HFF-Myc (cell line): ENCODE data around the gene NUP93.

ENCODE experiments used
- DNase-seq: peaks from one replicate; pipeline ENCODE4 v3.0.0-alpha.2; 2011; ENCODE audit warnings: low read depth; ENCODE audit errors: extremely low read depth
- H3K4me3 ChIP-seq: replicated peaks from 2 replicates; pipeline ENCODE4 v1.5.1; 2011; ENCODE audit warnings: low read depth, mild to moderate bottlenecking, control low read depth, low read length
- TF ChIP-seq, protein P1 (sequence below): IDR thresholded peaks from 2 replicates; pipeline ENCODE4 v1.5.1; 2012; ENCODE audit warnings: mild to moderate bottlenecking, low read depth, low read length, control low read depth; ENCODE audit errors: missing control alignments

Gene NUP93

DNA sequence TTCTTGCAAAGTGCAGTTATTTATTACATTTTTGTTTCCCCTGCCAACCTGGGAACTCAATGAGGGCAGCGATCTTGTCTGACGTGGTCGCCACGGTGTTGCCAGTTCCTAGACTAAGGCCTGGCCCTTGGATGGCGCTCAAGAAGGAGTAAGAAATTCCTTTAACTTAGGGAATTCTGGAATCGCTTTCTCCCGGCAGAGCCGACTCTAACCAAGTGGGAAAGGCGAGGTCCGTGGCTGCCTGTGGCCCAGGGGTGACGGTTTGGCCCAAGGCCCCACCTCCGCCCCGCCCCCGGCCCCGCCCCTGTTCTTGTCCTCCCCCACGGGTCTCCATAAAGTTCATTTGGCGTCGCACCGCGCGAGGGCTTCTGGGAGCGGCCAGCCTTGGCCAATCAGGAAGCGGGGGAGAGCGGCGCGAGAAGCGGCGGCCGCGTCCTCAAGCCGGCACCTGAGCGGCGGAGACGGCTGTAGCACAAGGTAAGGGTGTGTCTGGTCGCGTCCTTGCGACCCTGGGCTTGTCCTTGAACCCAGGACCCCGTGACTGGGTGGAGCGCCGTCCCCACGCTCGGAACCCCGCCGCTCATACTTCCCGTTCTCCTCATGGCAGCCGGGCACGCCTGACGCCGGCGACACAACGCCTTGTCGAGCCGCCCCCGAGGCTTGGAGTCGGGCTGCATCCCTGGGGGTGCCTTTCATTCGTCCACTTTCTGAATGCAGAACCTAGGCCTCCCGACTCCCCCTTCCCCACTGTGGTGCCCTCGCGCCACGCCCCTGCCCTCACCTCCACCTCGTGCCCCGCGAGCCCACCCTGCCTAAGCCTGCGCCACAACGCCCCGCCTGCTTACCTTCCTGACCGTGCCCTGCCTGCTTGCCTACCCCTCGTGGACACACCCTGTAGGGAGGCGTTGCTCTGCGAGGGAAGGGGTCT is at the start of gene NUP93:
NUP93 (plus strand) TSS at position 395 of the 928 bp plus-strand sequence. CDS start 18,119 bp downstream, outside the sequence.
- peak; percentile 65 for DNase-seq
- peak within 1 kb of the TSS; percentile 99 for H3K4me3 ChIP-seq
- TF ChIP-seq, protein P1, sequence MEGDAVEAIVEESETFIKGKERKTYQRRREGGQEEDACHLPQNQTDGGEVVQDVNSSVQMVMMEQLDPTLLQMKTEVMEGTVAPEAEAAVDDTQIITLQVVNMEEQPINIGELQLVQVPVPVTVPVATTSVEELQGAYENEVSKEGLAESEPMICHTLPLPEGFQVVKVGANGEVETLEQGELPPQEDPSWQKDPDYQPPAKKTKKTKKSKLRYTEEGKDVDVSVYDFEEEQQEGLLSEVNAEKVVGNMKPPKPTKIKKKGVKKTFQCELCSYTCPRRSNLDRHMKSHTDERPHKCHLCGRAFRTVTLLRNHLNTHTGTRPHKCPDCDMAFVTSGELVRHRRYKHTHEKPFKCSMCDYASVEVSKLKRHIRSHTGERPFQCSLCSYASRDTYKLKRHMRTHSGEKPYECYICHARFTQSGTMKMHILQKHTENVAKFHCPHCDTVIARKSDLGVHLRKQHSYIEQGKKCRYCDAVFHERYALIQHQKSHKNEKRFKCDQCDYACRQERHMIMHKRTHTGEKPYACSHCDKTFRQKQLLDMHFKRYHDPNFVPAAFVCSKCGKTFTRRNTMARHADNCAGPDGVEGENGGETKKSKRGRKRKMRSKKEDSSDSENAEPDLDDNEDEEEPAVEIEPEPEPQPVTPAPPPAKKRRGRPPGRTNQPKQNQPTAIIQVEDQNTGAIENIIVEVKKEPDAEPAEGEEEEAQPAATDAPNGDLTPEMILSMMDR, result no peak

DNA sequence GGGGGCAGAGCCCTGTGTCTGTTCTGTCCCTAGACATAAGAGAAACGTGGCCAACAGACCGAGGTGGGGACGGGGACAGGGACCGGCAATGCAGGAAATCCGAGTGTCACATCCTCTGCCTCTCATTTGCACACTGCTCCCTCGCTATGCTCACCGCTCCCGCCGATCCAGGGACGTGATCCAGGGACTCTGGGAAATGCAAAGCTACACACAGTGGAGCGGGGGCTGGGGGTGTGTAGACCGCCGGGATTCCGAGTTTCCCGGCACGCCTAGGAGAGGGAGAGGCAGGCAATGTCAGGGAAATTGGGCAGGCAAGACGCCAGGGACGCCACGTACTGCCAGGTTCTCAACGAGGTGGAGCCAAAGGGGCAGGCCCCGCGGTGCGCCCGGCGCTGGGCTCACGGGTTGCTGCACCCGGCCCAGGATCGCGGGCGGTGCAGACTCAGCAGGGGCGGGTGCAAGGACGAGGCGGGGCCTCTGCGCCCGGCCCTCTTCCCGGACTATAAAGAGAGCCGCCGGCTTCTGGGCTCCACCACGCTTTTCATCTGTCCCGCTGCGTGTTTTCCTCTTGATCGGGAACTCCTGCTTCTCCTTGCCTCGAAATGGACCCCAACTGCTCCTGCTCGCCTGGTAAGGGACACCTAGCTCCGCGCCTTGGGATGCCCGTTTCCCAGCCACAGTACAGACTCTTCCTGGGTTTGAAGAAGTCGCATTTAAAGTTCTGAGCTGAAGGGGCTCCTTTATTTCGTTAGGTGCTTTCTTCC is 47.8 kb upstream of the NUP93 start, which contains the start of gene MT1X:
MT1X (plus strand) TSS at position 532 of the 764 bp plus-strand sequence; CDS start at position 603, 71 bp downstream.
- TF ChIP-seq, protein P1, result no peak
- peak; percentile 55 for DNase-seq
- H3K4me3 ChIP-seq, result peak within 1 kb of the TSS; percentile 72

DNA sequence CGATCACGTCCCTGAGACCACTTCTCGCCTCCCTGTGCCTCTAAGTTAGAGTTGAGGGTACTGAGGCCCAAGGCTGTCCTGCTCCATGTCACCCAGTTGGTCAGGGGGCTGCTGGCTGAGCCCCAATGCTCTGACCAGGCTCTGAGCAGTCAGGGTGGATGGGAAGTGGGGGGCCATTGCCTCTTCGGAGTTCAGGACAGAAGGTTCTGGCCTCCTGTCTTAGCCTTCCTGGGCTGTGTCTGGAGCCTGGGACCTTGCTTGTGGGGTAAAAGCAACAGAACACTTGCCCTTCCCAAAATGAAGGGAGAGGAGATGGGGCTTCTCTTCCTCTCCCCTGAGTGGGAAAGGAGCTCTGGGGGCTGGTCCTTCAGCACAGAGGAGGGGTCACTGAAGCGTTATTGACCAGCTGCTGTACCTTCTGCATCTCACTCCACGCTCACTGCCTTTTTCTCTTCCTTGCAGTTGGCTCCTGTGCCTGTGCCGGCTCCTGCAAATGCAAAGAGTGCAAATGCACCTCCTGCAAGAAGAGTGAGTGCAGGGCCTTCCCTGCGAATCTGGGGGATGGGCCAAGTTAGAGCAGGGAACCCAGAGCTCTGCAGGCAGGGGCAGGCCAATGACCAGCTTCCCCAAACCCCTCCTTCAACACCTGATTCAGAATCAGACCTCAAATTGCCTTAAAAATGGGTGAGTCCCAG is 47.1 kb upstream of the NUP93 start:
- peak overlapping the region; percentile 72 for H3K4me3 ChIP-seq
- no peak for DNase-seq
- TF ChIP-seq, protein P1, result no peak

DNA sequence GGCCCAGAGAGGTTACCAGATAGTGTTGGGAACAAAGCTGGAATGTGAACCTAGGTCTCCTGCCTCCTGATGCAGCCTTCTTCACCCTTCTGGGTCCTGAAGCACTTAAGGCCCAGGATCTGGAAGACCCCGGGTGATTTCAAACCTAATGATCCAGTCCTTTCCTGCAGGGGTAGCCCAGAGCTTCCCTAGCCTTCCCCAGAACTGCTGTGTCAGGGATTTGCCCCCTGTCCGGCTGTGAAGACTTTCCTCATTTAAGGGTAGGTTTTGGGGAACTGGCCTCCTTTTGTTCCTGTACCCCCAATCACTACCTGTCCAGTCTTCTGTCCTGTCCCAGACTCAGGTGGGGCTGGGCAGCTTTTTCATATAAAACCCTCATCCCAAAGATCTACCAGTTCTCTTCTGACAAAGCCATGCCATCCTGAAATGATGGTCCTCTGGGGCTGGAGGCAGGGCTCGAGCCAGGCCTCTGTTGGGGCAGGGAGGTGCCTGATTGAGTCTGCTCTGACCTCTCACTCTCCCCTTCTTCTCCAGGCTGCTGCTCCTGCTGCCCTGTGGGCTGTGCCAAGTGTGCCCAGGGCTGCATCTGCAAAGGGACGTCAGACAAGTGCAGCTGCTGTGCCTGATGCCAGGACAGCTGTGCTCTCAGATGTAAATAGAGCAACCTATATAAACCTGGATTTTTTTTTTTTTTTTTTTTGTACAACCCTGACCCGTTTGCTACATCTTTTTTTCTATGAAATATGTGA is 46.3 kb upstream of the NUP93 start:
- TF ChIP-seq, protein P1, result no peak
- peak overlapping the region; percentile 72 for H3K4me3 ChIP-seq
- DNase-seq, result no peak

DNA sequence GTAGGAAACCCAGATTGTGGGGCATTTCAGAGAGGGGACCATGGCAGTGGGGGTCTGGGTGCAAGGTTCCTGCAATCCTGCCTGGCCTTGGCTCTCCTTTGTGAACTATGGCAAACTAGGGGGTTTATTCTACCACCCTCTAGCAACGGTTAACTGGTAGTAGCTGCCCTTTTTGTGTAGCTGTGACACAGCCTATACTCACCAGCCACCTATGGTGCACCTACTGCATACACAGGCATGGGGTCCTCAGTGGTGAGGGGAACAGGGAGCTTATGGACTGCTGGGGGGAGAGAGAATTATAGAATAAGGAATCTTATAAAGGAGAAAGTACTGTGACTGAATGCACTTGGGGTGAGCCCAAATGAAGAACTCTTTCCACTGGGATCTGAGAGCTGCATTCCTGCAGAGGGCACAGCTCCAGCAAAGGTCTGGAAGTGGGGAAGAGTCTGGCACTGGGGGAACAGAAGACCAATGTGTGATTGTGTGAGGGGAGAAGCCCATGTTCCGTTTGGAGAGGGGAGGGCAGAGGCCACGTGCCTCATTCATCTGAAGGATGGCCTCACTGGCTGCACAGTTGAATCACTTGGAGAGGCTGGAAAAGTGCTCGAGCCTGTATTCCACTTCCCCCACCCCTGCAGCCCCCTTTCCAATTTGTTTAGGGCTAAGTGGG is 45.5 kb upstream of the NUP93 start:
- no peak overlapping the region for H3K4me3 ChIP-seq
- DNase-seq, result no peak
- TF ChIP-seq, protein P1, result no peak
